Tibial nerve (tissue), 3 donors: ENCODE measurements around the gene TRPM8.

ENCODE experiments used
- CTCF ChIP-seq, 5 experiments: fragments of 200-600 bp in 3 of 5; fragments of 450-650 bp in 2 of 5; sonication (generic) in 3 of 5; IDR thresholded peaks; one replicate each; pipeline ENCODE4 v1.5.1; 2016 to 2019; ENCODE audit warnings: antibody characterized with exemption in 5 of 5, mild to moderate bottlenecking in 3 of 5, moderate library complexity in 2 of 5
- POLR2A ChIP-seq, 2 donors: fragments of 450-650 bp; IDR thresholded peaks; one replicate each; pipeline ENCODE4 v1.6.1; 2017; ENCODE audit warnings: antibody characterized with exemption in 2 of 2, mild to moderate bottlenecking in 2 of 2, moderate library complexity in 2 of 2

DNA sequence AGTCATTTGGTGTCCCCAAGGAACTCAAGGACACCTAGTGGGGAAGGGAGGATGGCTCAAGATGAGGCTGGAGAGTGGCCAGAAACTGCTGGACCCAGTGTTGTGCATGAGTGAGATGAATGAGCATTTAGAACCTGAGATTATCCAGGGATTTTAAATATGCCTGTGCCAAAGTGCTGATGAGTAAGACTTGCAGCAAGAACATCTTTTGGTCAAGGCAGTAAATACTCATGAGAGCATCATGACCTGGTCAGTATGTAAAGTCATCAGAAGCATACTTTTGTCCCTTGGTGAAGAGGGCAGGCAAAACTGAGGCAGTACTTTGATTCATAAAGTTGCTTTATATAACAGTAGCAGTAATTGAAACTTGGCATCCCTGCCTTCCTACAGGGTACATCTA is 130.2 kb downstream of the TRPM8 start:
- TF ChIP-seq POLR2A (IDR thresholded peaks at IDR 0.05): no peak
- no peak for TF ChIP-seq CTCF (IDR thresholded peaks at IDR 0.05)
